Mesenchymal stem cell (in vitro differentiated cells and primary cell): Measurements from ENCODE around the gene ARHGAP18.

Experiments
- DNase-seq: peaks from one replicate; pipeline ENCODE4 v3.0.0-alpha.2; 2013
- H2AFZ ChIP-seq: one replicate; pipeline ENCODE4 v1.6.1; 2013; ENCODE audit warnings: low read depth, mild to moderate bottlenecking, control low read depth, inconsistent platforms, low read length, moderate library complexity
- H2AK5ac ChIP-seq: 2 replicates; pipeline ENCODE4 v1.6.1; 2013; ENCODE audit warnings: low read length, moderate library complexity, mild to moderate bottlenecking, inconsistent platforms; ENCODE audit not compliant: severe bottlenecking
- H2BK120ac ChIP-seq: one replicate; pipeline ENCODE4 v1.6.1; 2013; ENCODE audit warnings: low read depth, mild to moderate bottlenecking, inconsistent platforms, low read length, moderate library complexity
- H2BK12ac ChIP-seq, 2 experiments: one replicate each; pipeline ENCODE4 v1.6.1; 2013; ENCODE audit warnings: inconsistent platforms in 2 of 2, low read length in 2 of 2, mild to moderate bottlenecking in 2 of 2, moderate library complexity in 2 of 2, control low read depth in 1 of 2
- H2BK15ac ChIP-seq: one replicate; pipeline ENCODE4 v1.6.1; 2013; ENCODE audit warnings: mild to moderate bottlenecking, low read depth, inconsistent platforms; ENCODE audit not compliant: poor library complexity, severe bottlenecking
- H2BK5ac ChIP-seq: 2 replicates; pipeline ENCODE4 v1.6.1; 2013; ENCODE audit warnings: low read depth, mild to moderate bottlenecking, low read length, control low read depth, inconsistent platforms; ENCODE audit not compliant: poor library complexity, severe bottlenecking
- H3K14ac ChIP-seq, 2 experiments: one replicate each; pipeline ENCODE4 v1.6.1; 2013; ENCODE audit warnings: inconsistent platforms in 2 of 2, low read length in 2 of 2, control low read depth in 1 of 2, mild to moderate bottlenecking in 1 of 2, moderate library complexity in 1 of 2
- H3K18ac ChIP-seq, 2 experiments: one replicate each; pipeline ENCODE4 v1.6.1; 2013; ENCODE audit warnings: inconsistent platforms in 2 of 2, low read length in 2 of 2, control low read depth in 1 of 2, low read depth in 1 of 2, mild to moderate bottlenecking in 1 of 2
- H3K23ac ChIP-seq, 2 experiments: one replicate each; pipeline ENCODE4 v1.6.1; 2013; ENCODE audit warnings: inconsistent platforms in 2 of 2, low read length in 2 of 2, mild to moderate bottlenecking in 2 of 2, moderate library complexity in 2 of 2, control low read depth in 1 of 2
- H3K27ac ChIP-seq: 2 replicates; pipeline ENCODE4 v1.5.1; 2013; ENCODE audit warnings: mild to moderate bottlenecking, moderate library complexity, low read length, control low read depth, inconsistent platforms; ENCODE audit not compliant: poor library complexity, severe bottlenecking
- H3K27me3 ChIP-seq, 2 experiments: 2 replicates each; pipeline versions ENCODE4 v1.6.1 to v1.7.0; 2013; ENCODE audit warnings: low read length in 2 of 2, mild to moderate bottlenecking in 2 of 2, moderate library complexity in 2 of 2, control low read depth in 1 of 2, inconsistent platforms in 1 of 2; ENCODE audit not compliant: control insufficient read depth in 1 of 2, insufficient read depth in 1 of 2
- H3K36me3 ChIP-seq, 2 experiments: 2 replicates each; pipeline versions ENCODE4 v1.6.1 to v1.7.0; 2013; ENCODE audit warnings: low read length in 2 of 2, control low read depth in 1 of 2, inconsistent platforms in 1 of 2, low read depth in 1 of 2, mild to moderate bottlenecking in 1 of 2; ENCODE audit not compliant: insufficient read depth in 2 of 2, control insufficient read depth in 1 of 2
- H3K4ac ChIP-seq, 2 experiments: one replicate each; pipeline ENCODE4 v1.6.1; 2013; ENCODE audit warnings: inconsistent platforms in 2 of 2, low read length in 2 of 2, mild to moderate bottlenecking in 2 of 2, moderate library complexity in 2 of 2, control low read depth in 1 of 2, low read depth in 1 of 2
- H3K4me1 ChIP-seq: 2 replicates; pipeline ENCODE4 v1.6.1; 2013; ENCODE audit warnings: low read depth, low read length, control low read depth; ENCODE audit not compliant: control insufficient read depth, insufficient read depth
- H3K4me2 ChIP-seq: 2 replicates; pipeline ENCODE4 v1.6.1; 2013; ENCODE audit warnings: low read length, mild to moderate bottlenecking, inconsistent platforms; ENCODE audit not compliant: poor library complexity, severe bottlenecking
- H3K4me3 ChIP-seq, 2 experiments: 2 replicates each; pipeline versions ENCODE4 v1.5.1 to v1.7.0; 2013; ENCODE audit warnings: low read length in 2 of 2, mild to moderate bottlenecking in 2 of 2, control low read depth in 1 of 2, low read depth in 1 of 2; ENCODE audit not compliant: insufficient read depth in 1 of 2
- H3K79me1 ChIP-seq: replicated peaks from 2 replicates; pipeline ENCODE4 v1.6.1; 2013; ENCODE audit warnings: mild to moderate bottlenecking, control low read depth, low read length, inconsistent platforms; ENCODE audit not compliant: poor library complexity, severe bottlenecking
- H3K9ac ChIP-seq: 2 replicates; pipeline ENCODE4 v1.7.0; 2013; ENCODE audit warnings: mild to moderate bottlenecking, low read length, moderate library complexity
- H3K9me3 ChIP-seq: 2 replicates; pipeline ENCODE4 v1.7.0; 2013; ENCODE audit warnings: mild to moderate bottlenecking, low read length; ENCODE audit not compliant: control insufficient read depth
- H4K8ac ChIP-seq: one replicate; pipeline ENCODE4 v1.6.1; 2013; ENCODE audit warnings: inconsistent platforms, mild to moderate bottlenecking, low read length, moderate library complexity
- H4K91ac ChIP-seq: one replicate; pipeline ENCODE4 v1.6.1; 2013; ENCODE audit warnings: mild to moderate bottlenecking, low read length, inconsistent platforms
- WGBS: methylation state at CpG from one replicate; pipeline ENCODE4 v1.1.7; 2013; ENCODE audit warnings: mixed read lengths; 5-methylcytosine and 5-hydroxymethylcytosine counted together

Gene ARHGAP18

DNA sequence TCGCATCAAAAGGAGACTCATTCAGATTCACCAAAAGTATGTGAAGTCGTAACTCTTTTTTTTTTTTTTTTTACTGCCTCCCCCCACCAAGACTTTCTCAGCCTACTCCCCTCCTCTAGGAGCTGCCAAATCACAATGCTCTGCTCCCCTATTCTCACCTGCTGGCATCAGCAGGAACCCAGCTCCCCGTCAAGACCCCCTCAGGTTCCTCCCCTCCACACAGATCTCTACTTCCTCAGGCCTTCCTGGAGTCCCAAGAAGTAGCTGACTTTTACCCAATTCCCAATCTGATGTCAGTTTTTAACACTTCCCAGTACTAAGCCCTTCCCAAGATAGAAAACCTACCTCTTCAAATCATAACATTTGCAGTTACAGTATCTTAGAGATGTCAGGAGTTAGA is 39.3 kb downstream of the ARHGAP18 start:
- H2BK12ac ChIP-seq = peak overlapping the region in 1 of 2 experiments; percentile 88
- H3K4me3 ChIP-seq = no peak overlapping the region
- peaks cover 3 to 6% of the 10 kb centered on the region in 2 experiments for H3K36me3 ChIP-seq
- no peak overlapping the region for H2BK15ac ChIP-seq
- H3K79me1 ChIP-seq = peaks cover 5% of the 10 kb centered on the region
- H2BK120ac ChIP-seq = peak overlapping the region; percentile 71
- no peak overlapping the region for H3K9ac ChIP-seq
- H3K23ac ChIP-seq = no peak overlapping the region
- H3K4me2 ChIP-seq = no peak overlapping the region
- H3K4me1 ChIP-seq = peaks cover 18% of the 10 kb centered on the region
- WGBS = 87% methylated on average over 3 of the region's 3 CpGs
- H2BK5ac ChIP-seq = no peak overlapping the region
- H4K8ac ChIP-seq = peak overlapping the region; percentile 27
- peak overlapping the region; percentile 81 for H2AK5ac ChIP-seq
- H3K18ac ChIP-seq = peak overlapping the region in 1 of 2 experiments; percentile 52
- no peak for DNase-seq
- no peak overlapping the region for H4K91ac ChIP-seq
- peak overlapping the region in 1 of 2 experiments; percentile 16 for H3K4ac ChIP-seq
- no peaks in the 10 kb centered on the region for H3K9me3 ChIP-seq
- H3K14ac ChIP-seq = no peak overlapping the region
- H3K27ac ChIP-seq = peak overlapping the region; percentile 41
- no peak overlapping the region for H2AFZ ChIP-seq
- no peaks in the 10 kb centered on the region for H3K27me3 ChIP-seq

DNA sequence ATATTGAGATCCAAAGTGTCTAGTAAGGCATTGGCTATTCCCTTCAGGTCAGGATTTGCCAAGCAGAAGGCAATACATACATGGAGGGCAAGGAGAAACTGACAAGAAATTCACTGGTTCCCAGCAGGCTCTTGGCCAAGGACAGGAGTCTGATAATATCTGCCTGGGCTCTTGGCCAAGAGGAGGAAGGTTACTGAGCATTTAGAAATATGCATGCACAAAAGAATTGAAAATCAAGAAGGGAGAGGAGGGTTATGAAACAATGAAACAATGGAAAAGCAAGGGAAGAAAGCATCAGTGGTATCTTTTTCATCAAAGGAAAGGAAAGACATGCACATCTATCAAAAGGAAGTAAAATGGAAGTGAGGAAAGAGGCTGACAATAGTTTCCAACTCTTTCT is 42.4 kb downstream of the ARHGAP18 start:
- no peak overlapping the region for H3K14ac ChIP-seq
- H4K8ac ChIP-seq = no peak overlapping the region
- H3K27ac ChIP-seq = no peak overlapping the region
- no peak overlapping the region for H3K4me3 ChIP-seq
- H3K9ac ChIP-seq = peak overlapping the region; percentile 46
- DNase-seq = no peak
- H2AFZ ChIP-seq = no peak overlapping the region
- no peak overlapping the region for H3K18ac ChIP-seq
- no peak overlapping the region for H2AK5ac ChIP-seq
- H3K23ac ChIP-seq = no peak overlapping the region
- peaks cover 17% of the 10 kb centered on the region for H3K4me1 ChIP-seq
- no peaks in the 10 kb centered on the region for H3K9me3 ChIP-seq
- H2BK120ac ChIP-seq = no peak overlapping the region
- H3K27me3 ChIP-seq = no peaks in the 10 kb centered on the region
- no peak overlapping the region for H3K4me2 ChIP-seq
- H4K91ac ChIP-seq = no peak overlapping the region
- no peak overlapping the region for H2BK12ac ChIP-seq
- H3K36me3 ChIP-seq = peaks cover 0 to 3% of the 10 kb centered on the region in 2 experiments
- no peak overlapping the region for H2BK5ac ChIP-seq
- peaks cover 5% of the 10 kb centered on the region for H3K79me1 ChIP-seq
- no peak overlapping the region for H3K4ac ChIP-seq
- no peak overlapping the region for H2BK15ac ChIP-seq

DNA sequence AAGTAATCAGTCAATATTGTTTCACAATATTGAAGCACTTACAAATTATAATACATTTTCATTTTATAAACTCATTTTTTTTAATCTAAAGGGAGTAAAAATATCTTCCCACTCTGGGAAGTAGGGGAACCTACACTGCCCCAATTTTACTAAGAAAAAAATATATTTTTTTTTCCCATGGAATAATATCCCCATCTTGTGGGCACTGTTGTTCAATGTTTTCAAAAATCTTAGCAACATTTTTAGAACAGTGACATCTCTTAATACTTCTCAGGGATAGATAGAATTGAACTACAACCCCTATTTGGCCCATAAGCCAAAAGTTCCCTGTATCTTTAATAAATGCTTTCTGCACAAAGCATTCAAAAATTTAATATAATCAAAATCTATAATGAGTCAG is 42.9 kb downstream of the ARHGAP18 start:
- no peak for DNase-seq
- Histone ChIP-seq H2AK5ac (no peak overlapping the region), H3K36me3 (peaks cover 0 to 3% of the 10 kb centered on the region in 2 experiments), H3K4me2 (no peak overlapping the region), H3K4ac (no peak overlapping the region), H2BK12ac (no peak overlapping the region), H2BK15ac (no peak overlapping the region), H2BK5ac (no peak overlapping the region), H4K8ac (no peak overlapping the region), H2AFZ (no peak overlapping the region), H3K27ac (no peak overlapping the region), H3K18ac (no peak overlapping the region), H3K9ac (peak overlapping the region; percentile 46), H3K23ac (no peak overlapping the region), H3K27me3 (no peaks in the 10 kb centered on the region), H2BK120ac (no peak overlapping the region), H3K4me3 (no peak overlapping the region), H3K4me1 (peaks cover 16% of the 10 kb centered on the region), H3K79me1 (peaks cover 5% of the 10 kb centered on the region), H3K9me3 (no peaks in the 10 kb centered on the region), H4K91ac (no peak overlapping the region), H3K14ac (no peak overlapping the region)

DNA sequence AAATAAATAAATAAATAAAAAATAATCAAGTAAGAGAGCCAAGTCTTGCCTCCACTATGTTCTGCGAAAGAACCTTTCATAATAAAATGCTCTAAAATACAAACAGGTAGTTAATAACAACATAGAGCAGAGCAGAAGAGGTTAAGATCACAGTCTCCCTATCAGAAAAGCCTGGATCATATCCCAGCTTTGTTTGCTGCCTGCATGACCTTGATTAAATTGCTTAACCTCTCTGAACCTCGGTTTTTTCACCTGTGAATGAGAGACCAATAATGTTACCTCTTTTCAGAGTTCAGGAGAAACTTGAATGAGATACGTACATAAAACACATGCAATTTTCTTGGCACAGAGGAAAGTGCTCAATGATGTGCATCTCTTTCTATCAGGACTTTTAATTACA is 44.4 kb downstream of the ARHGAP18 start:
- no peak overlapping the region for H3K27ac ChIP-seq
- DNase-seq = no peak
- H2BK15ac ChIP-seq = no peak overlapping the region
- no peak overlapping the region for H2AK5ac ChIP-seq
- H3K79me1 ChIP-seq = peaks cover 4% of the 10 kb centered on the region
- no peak overlapping the region for H2AFZ ChIP-seq
- no peak overlapping the region for H3K4ac ChIP-seq
- H3K23ac ChIP-seq = no peak overlapping the region
- H3K18ac ChIP-seq = no peak overlapping the region
- H4K8ac ChIP-seq = no peak overlapping the region
- no peak overlapping the region for H3K14ac ChIP-seq
- H3K9me3 ChIP-seq = no peaks in the 10 kb centered on the region
- WGBS = 91% methylated on average over 3 of the region's 3 CpGs
- no peak overlapping the region for H2BK120ac ChIP-seq
- peaks cover 0 to 7% of the 10 kb centered on the region in 2 experiments for H3K36me3 ChIP-seq
- peaks cover 17% of the 10 kb centered on the region for H3K4me1 ChIP-seq
- no peaks in the 10 kb centered on the region for H3K27me3 ChIP-seq
- no peak overlapping the region for H3K4me2 ChIP-seq
- no peak overlapping the region for H3K4me3 ChIP-seq
- H3K9ac ChIP-seq = no peak overlapping the region
- H4K91ac ChIP-seq = no peak overlapping the region
- H2BK5ac ChIP-seq = no peak overlapping the region
- H2BK12ac ChIP-seq = no peak overlapping the region
